G401.6 (cell line): Measurements from ENCODE around the gene PLAC8L1.

Experiments used
- FAIRE-seq: peaks from 2 replicates; lab custom pipeline; 2012; peaks lifted over from hg19 to GRCh38; lab: Jason Lieb, UNC

Gene PLAC8L1

DNA sequence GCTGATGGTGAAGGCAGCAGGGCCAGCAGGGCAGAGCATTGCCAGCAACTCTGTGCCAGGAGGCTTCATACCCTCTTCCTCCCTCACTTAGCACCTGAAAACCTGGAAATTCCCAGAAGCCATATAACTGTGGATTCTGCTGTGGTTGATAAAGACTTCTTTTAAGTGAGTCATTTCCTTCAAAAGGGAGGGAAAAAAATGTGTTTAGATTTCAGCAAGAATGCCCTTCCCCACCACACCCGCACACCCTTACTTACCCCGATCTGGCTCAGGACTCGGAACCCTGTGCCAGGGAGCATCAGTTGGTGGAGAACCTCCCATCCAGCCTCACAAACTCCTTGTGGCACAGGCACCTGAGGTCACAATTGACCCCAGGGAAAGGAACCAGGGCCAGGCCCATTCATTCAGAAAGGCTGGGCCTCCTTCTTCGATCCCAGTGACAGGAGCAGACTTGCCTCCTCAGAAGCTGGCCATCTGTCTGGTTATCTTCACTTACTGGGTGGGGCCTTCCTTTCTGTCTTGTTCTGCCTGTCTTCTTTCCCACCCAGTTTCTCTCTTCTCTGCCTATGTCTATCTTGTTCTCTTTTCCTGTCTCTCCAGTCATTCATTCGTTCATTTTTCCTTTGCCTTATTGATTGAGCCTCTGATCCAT lies 62.6 kb downstream of the PLAC8L1 start:
- FAIRE-seq, result no peak

DNA sequence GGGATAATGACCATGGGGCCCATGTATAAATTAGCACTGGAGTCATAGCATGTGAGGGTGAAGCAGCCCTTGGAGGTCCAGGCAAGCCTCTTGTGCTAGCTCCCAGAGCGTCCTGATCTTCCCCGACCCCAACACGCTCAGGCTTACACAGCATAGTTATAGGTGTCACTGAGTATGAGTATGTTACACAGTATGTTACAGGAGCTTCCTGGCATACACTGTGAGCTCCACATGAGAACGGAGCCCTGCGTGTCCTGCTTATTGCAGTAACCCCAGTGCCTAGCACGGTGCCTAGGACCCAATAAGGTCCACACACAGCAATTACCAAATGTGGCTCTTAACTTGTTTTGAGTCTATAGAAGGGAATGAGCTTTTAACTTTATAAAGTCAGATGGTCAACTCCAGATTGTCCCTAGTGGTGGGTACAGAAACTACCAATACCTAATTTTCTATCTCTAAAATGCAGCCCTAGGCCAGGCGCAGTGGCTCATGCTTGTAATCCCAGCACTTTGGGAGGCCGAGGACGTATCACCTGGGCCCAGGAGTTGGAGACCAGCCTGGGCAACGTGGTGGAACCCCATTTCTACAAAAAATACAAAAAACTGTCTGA lies 64.1 kb downstream of the PLAC8L1 start:
- no peak for FAIRE-seq

DNA sequence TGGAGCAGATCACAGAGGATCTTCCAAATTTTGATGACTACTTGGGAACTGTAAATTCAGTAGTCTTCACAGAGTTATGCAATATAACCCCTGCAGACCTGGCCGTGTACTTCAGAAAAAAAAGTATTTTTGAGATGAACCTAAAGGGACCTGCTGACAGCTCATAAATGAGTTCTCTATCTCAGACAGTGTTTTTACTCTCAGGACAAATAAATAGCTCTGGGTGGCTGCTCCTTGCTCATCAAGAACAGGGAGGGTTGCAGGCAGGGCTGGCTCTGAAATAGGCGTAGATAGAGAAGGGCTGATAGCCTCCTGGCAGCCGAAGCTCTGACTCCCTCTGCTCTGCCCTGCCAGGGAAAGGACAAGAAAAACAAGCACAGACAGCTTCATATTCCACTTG lies 64.8 kb downstream of the PLAC8L1 start:
- no peak for FAIRE-seq

DNA sequence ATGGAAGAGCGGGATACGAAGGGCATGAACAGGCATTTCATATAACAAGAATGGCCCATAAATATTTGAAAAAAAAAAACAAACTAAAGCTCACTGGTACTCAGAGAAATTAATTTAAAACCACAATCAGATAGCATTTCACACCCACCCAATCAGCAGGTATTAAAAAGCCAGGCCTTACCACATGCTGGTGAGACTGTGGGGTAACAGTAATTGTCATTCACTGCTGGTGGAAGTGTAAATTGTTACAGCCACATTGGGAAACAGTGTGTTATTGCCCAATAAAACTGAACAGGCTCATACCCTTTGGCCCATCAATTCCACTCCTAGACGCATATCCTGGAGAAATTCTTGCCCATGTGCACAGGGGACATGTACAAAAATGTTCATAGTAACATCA lies 66.0 kb downstream of the PLAC8L1 start:
- FAIRE-seq, result no peak

DNA sequence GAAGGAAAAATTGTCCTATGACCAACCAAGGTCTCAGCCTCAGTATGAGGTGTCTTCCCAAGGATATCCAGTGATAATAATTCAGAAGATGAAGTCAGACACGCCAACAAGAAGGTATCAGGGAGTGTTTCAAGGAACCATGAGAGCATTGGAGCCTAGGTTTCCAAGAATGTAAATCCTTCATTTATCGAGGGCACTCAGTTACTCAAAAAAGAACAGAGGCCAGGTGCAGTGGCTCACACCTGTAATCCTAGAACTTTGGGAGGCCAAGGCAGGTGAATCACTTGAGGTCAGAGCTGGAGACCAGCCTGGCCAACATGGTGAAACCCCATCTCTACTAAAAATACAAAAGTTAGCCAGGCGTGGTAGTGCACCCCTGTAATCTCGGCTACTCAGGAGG lies 70.8 kb downstream of the PLAC8L1 start:
- no peak for FAIRE-seq
